GM12801 (cell line): ENCODE data around the gene PODNL1.

ENCODE experiments used
- TF ChIP-seq, protein P1 (sequence below): IDR thresholded peaks from one replicate; pipeline ENCODE4 v1.5.1; 2011; ENCODE audit warnings: control low read depth; ENCODE audit not compliant: insufficient read length; ENCODE audit errors: extremely low read depth

Gene PODNL1

DNA sequence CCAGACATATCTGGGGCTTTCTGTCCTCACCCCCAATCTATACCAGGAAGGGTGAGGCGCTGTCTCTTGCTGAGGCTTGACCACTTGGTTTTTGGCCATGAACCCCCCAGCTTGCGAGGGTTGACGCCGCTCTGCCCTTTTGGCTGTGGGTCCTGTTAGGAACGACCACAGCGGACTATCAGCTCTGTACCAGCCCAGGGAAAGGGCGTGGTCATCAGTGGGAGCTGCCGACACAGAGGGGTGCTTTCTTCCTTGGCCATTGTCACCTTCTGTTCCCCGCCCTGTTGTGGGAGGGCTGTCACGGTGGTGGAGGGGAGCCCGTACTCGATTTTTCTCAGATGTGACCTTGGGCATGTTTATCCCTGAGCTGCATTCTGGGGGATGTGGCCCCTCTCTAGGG is 19.8 kb upstream of the PODNL1 start:
- TF ChIP-seq, protein P1, sequence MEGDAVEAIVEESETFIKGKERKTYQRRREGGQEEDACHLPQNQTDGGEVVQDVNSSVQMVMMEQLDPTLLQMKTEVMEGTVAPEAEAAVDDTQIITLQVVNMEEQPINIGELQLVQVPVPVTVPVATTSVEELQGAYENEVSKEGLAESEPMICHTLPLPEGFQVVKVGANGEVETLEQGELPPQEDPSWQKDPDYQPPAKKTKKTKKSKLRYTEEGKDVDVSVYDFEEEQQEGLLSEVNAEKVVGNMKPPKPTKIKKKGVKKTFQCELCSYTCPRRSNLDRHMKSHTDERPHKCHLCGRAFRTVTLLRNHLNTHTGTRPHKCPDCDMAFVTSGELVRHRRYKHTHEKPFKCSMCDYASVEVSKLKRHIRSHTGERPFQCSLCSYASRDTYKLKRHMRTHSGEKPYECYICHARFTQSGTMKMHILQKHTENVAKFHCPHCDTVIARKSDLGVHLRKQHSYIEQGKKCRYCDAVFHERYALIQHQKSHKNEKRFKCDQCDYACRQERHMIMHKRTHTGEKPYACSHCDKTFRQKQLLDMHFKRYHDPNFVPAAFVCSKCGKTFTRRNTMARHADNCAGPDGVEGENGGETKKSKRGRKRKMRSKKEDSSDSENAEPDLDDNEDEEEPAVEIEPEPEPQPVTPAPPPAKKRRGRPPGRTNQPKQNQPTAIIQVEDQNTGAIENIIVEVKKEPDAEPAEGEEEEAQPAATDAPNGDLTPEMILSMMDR: no peak

DNA sequence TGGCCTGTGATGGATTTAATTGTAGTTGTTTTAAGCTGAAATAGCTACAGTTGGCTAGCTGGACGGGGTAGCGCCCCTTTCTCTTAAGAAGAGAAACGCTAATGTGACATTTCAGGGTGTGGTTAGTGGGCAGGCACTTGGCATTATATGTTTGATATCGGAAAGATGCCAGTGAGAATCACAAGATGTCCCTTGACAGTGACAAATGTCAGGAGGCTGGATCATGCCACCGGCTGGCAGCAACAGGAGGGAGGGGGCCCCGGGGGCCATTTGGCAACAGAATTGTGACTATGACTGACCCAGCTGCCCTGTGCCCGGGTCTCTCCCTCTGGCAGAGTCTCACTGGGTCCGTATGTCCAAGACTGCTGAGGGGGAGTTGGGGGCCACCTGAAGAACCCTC is 18.8 kb upstream of the PODNL1 start:
- TF ChIP-seq, protein P1: no peak

DNA sequence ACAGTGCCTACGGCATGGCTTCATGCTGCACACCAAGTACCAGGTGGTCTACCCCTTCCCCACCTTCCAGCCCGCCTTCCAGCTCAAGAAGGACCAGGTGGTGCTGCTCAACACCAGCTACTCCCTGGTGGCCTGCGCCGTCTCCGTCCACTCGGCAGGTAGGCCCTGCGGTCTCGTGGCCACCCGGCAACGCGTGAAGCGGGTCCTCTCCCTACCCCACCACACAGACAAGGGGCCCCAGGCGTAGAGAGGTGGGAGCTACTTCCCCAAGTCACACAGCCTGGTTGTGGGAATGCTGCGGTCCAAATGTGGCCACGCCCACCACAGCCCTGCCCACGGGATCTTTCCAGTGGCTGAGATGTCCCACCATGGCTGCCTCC is 18.1 kb upstream of the PODNL1 start:
- TF ChIP-seq, protein P1: no peak

DNA sequence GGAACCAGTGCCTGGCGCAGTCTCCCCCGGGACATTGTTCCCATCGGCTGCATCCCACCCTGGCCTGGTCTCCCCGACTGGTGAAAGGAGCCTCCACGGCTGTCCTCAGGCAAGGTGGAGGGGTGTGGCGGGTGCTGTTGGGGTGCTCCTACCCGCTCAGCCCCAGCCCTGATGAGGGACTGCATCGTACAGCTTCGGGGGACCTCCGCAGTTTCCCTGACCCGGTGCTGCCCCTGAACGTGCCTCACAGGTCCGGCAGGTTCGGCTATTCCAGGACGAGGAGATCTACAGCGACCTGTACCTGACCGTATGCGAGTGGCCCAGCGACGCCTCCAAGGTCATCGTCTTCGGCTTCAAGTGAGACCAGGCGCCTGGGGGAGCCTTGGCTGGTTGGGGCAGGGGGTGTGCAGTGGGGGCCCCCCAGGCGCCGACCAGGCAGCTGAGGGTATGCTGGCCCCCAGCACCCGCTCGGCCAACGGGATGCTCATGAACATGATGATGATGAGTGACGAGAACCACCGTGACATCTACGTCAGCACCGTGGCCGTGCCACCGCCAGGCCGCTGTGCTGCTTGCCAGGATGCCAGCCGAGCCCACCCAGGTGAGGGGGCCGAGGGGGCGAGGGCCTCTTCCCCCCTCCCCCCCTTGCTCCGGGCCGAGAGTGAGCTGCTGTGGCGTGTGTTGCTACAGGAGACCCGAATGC is 17.6 kb upstream of the PODNL1 start:
- TF ChIP-seq, protein P1: no peak

DNA sequence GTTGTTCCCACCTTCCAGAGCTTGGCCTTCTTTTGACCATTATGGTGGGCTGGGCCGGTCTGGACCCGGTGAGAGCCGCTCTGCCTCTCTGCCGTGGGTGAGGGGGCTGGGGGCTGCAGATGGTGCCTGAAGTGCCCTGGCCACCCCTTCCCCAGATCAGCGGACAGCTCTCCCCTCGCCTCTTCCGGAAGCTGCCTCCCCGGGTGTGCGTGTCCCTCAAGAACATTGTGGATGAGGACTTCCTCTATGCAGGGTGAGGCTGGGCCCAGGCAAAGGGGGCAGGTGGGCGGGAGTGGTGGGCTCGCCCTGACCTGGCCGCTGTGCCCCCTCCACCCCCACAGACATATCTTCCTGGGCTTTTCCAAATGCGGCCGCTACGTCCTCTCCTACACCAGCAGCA is 16.0 kb upstream of the PODNL1 start:
- TF ChIP-seq, protein P1: no peak

DNA sequence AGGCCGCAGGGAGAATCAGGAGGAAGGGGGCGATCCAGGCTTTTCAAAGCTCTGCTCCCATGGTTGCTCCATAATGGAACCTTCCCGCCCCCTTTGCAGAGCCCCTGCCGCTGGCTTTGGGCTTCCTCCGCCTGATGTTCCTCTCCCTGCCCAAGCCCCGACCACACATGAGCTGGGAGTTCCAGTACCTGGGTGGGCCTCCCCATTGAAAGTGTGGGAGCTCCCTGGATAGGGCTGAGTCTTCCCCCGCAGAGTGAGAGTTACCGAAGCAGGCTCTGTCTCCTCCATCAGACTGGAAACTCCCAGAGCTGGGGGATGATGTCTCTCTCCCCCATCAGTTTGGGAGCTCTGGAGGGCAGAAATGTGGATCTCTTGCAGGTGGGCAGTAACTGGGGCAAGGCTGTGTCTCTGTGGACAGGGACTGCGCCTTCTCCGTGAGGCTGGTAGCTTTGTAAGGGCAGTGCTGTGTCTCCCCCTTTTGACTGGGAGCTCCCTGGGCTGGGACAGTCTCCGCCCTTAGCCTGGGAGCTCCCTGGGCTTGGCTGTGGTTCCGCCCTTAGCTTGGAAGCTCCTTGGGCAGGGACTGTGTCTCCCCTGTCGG is 14.8 kb upstream of the PODNL1 start:
- TF ChIP-seq, protein P1: no peak

DNA sequence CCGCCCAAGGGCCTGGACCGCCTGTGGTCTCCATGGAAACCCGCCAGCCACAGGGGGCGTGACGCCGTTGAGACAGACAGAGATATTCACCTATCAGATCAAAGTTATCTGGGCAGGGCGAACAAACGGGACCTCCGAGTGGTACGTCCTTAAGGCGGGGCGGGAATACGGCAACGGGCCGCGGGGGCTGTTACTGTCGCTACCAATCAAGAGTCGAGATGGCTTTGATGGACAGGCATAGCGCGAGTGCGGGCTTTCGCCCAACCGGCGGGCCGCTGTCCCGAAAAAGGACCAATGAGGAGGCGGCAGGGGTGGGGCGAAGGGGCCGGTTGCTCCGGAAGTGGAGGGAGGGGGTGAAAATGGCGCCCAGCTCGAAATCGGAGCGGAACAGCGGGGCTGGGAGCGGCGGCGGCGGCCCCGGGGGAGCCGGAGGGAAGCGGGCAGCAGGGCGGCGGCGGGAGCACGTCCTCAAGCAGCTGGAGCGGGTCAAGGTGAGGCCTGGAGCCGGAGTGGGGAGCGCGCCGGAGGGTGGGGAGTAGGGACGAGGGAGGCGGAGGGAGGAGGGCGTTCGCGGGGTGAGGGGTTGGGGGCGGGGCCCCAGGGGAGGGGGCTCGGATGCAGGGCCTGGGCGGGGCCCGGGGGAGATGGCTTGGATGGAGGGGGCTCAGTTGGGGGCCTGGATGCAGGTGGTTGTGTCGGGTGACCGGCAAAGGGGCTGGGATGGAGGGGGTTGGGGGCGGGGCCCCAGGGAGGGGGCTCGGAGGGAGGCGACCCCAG is 14.1 kb upstream of the PODNL1 start, which contains the start of gene DCAF15:
Gene DCAF15, plus strand, starts transcription at position 356 of the 777 bp plus-strand sequence. Its CDS starts 4 bp downstream, at position 360.
- TF ChIP-seq, protein P1: no peak
